ENCODE data around the gene MRPS9.

Gene MRPS9

DNA sequence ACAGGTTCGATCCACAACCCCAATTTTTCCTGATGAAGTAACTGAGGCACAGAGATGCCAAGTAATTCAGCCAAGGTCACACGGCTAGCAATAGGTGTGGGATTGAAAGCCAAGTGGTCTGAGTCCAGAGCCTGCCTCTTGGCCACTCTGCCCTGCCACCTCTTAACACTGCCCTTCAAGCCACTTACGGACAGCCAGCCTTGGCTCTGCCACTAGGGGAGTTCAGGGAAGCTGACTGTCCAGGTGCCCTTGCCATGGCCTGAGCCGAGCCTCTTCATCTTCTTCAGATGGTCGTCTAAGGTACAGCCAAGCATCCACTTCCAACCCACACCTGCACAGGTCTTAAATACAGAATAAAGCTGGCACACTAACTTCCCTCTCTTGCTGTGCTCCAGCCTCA, 104.4 kb downstream of the MRPS9 start:
- H3K9me2 ChIP-seq (replicated peaks; ENCODE audit: insufficient read depth, low read length), result no peaks in the 10 kb centered on the region
- H3F3A ChIP-seq (ENCODE audit: insufficient read depth), result no peaks in the 10 kb centered on the region
- H3K27me3 ChIP-seq (ENCODE audit: low read length), result no peaks in the 10 kb centered on the region
- no peak overlapping the region for H3K4me3 ChIP-seq (ENCODE audit: insufficient read depth, low read length, poor library complexity, severe bottlenecking)
- H3K9me3 ChIP-seq (ENCODE audit: insufficient read depth, low read length), result no peaks in the 10 kb centered on the region
- no peaks in the 10 kb centered on the region for H3K79me2 ChIP-seq (ENCODE audit: insufficient read depth, low read length)
- no peaks in the 10 kb centered on the region for H3K36me3 ChIP-seq (ENCODE audit: low read length)
- no peak overlapping the region for H3K4me2 ChIP-seq (ENCODE audit: low read depth, low read length, poor library complexity, severe bottlenecking)
- H3K27ac ChIP-seq (ENCODE audit: low read depth, low read length), result no peak overlapping the region
- H4K20me1 ChIP-seq (ENCODE audit: low read depth, low read length), result no peaks in the 10 kb centered on the region
- no peak overlapping the region for H3K9ac ChIP-seq (ENCODE audit: low read length)
- no peak for TF ChIP-seq EZH2phosphoT487 (conservative IDR thresholded peaks at IDR 0.05; ENCODE audit: low read length)
- TF ChIP-seq, protein P1, sequence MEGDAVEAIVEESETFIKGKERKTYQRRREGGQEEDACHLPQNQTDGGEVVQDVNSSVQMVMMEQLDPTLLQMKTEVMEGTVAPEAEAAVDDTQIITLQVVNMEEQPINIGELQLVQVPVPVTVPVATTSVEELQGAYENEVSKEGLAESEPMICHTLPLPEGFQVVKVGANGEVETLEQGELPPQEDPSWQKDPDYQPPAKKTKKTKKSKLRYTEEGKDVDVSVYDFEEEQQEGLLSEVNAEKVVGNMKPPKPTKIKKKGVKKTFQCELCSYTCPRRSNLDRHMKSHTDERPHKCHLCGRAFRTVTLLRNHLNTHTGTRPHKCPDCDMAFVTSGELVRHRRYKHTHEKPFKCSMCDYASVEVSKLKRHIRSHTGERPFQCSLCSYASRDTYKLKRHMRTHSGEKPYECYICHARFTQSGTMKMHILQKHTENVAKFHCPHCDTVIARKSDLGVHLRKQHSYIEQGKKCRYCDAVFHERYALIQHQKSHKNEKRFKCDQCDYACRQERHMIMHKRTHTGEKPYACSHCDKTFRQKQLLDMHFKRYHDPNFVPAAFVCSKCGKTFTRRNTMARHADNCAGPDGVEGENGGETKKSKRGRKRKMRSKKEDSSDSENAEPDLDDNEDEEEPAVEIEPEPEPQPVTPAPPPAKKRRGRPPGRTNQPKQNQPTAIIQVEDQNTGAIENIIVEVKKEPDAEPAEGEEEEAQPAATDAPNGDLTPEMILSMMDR (IDR thresholded peaks at IDR 0.05; ENCODE audit: insufficient read depth, low read length, poor library complexity, severe bottlenecking), result no peak
- no peak overlapping the region for H2AFZ ChIP-seq (ENCODE audit: low read depth, low read length, severe bottlenecking)

DNA sequence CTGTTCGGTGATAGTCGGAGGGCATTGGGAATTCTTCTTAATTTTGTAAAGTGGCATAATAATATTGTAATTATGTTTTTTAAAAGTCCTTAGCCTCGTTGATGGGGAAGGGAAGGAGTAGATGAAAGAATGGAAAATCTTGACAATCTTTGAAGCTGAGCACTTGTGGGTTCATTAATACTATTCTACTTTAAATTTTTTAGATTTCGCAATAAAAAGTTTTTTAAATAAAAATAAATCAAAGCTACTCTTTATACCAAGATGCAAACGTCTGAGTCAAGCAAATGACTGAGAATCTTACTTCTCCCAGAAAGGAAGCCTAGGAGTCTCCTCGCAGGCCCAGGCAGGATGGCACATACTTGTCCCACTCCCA, 105.2 kb downstream of the MRPS9 start:
- Histone ChIP-seq H3K4me3 (ENCODE audit: insufficient read depth, low read length, poor library complexity, severe bottlenecking) (no peak overlapping the region), H3K9me2 (replicated peaks; ENCODE audit: insufficient read depth, low read length) (no peaks in the 10 kb centered on the region), H3F3A (ENCODE audit: insufficient read depth) (no peaks in the 10 kb centered on the region), H3K9ac (ENCODE audit: low read length) (no peak overlapping the region), H2AFZ (ENCODE audit: low read depth, low read length, severe bottlenecking) (no peak overlapping the region), H3K9me3 (ENCODE audit: insufficient read depth, low read length) (no peaks in the 10 kb centered on the region), H3K27me3 (ENCODE audit: low read length) (no peaks in the 10 kb centered on the region), H3K79me2 (ENCODE audit: insufficient read depth, low read length) (no peaks in the 10 kb centered on the region), H3K4me2 (ENCODE audit: low read depth, low read length, poor library complexity, severe bottlenecking) (no peak overlapping the region), H3K36me3 (ENCODE audit: low read length) (no peaks in the 10 kb centered on the region), H3K27ac (ENCODE audit: low read depth, low read length) (no peak overlapping the region), H4K20me1 (ENCODE audit: low read depth, low read length) (no peaks in the 10 kb centered on the region)
- TF ChIP-seq, protein P1 (IDR thresholded peaks at IDR 0.05; ENCODE audit: insufficient read depth, low read length, poor library complexity, severe bottlenecking), result no peak
- no peak for TF ChIP-seq EZH2phosphoT487 (conservative IDR thresholded peaks at IDR 0.05; ENCODE audit: low read length)

DNA sequence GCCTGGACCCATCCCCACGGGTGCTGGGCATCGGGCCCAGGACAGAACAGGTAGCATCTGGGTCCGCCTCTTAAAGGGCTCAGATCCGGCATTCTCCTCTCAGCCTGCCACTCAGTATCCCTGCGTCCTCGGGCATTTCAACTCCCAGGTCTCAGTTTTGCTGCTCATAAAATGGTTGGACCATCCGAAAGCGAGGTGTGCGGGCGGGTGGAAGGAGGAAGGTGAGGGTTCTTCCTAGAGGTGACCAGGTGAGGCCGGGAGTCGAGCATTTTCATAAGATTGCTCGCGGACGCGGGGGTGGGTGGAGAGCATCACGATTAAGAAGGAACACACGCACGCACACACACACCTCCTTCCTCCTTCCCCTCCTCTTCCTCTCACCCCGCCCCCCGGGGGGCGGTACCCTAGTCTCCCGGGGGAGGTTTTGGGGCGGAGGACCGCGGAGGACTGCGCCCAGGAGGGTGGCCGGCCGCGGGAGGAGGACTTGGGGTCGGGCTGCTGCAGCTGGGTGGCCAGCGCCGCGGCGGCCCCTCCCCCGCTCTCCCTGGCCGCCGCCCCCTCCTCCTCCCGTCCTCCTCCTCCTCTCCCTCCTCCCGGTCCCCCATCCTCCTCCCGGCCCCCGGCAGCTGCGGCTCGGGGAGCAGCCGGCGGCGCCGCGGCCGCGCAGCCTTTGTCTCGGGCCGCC, 105.7 kb downstream of the MRPS9 start:
- no peak overlapping the region for H3K27ac ChIP-seq (ENCODE audit: low read depth, low read length)

More for the DNA sequence above, 105.7 kb downstream of the MRPS9 start:
- Histone ChIP-seq H3K9ac (ENCODE audit: low read length) (no peak overlapping the region), H3F3A (ENCODE audit: insufficient read depth) (no peaks in the 10 kb centered on the region), H3K9me3 (ENCODE audit: insufficient read depth, low read length) (no peaks in the 10 kb centered on the region), H3K36me3 (ENCODE audit: low read length) (no peaks in the 10 kb centered on the region), H3K9me2 (replicated peaks; ENCODE audit: insufficient read depth, low read length) (no peaks in the 10 kb centered on the region), H3K27me3 (ENCODE audit: low read length) (no peaks in the 10 kb centered on the region), H3K4me3 (ENCODE audit: insufficient read depth, low read length, poor library complexity, severe bottlenecking) (no peak overlapping the region), H4K20me1 (ENCODE audit: low read depth, low read length) (no peaks in the 10 kb centered on the region), H3K79me2 (ENCODE audit: insufficient read depth, low read length) (no peaks in the 10 kb centered on the region), H3K4me2 (ENCODE audit: low read depth, low read length, poor library complexity, severe bottlenecking) (no peak overlapping the region), H2AFZ (ENCODE audit: low read depth, low read length, severe bottlenecking) (no peak overlapping the region)
- TF ChIP-seq, protein P1 (IDR thresholded peaks at IDR 0.05; ENCODE audit: insufficient read depth, low read length, poor library complexity, severe bottlenecking), result no peak
- TF ChIP-seq EZH2phosphoT487 (conservative IDR thresholded peaks at IDR 0.05; ENCODE audit: low read length), result no peak
